Adrenal gland (tissue), 5 donors: ENCODE data around the gene TMED3.

ENCODE experiments used
- POLR2A ChIP-seq, 2 donors: fragments of 450-650 bp; IDR thresholded peaks; one replicate each; pipeline ENCODE4 v1.6.1; 2017; ENCODE audit warnings: antibody characterized with exemption in 2 of 2, mild to moderate bottlenecking in 2 of 2, moderate library complexity in 1 of 2
- TF ChIP-seq, protein P1 (sequence below), 6 experiments: fragments of 450-650 bp in 4 of 6; fragments of 200-600 bp in 2 of 6; sonication (generic) in 1 of 6; IDR thresholded peaks; 1 replicate in 5 of 6; 2 replicates in 1 of 6; pipeline versions ENCODE4 v1.5.1 to v1.8.0; 2016 to 2021; ENCODE audit warnings: antibody characterized with exemption in 6 of 6, mild to moderate bottlenecking in 2 of 6, moderate library complexity in 1 of 6
- donor health status: DM: no; HTN: no; CAD: no.

- TF ChIP-seq, protein P1, sequence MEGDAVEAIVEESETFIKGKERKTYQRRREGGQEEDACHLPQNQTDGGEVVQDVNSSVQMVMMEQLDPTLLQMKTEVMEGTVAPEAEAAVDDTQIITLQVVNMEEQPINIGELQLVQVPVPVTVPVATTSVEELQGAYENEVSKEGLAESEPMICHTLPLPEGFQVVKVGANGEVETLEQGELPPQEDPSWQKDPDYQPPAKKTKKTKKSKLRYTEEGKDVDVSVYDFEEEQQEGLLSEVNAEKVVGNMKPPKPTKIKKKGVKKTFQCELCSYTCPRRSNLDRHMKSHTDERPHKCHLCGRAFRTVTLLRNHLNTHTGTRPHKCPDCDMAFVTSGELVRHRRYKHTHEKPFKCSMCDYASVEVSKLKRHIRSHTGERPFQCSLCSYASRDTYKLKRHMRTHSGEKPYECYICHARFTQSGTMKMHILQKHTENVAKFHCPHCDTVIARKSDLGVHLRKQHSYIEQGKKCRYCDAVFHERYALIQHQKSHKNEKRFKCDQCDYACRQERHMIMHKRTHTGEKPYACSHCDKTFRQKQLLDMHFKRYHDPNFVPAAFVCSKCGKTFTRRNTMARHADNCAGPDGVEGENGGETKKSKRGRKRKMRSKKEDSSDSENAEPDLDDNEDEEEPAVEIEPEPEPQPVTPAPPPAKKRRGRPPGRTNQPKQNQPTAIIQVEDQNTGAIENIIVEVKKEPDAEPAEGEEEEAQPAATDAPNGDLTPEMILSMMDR (IDR thresholded peaks at IDR 0.05), result no peak
- TF ChIP-seq POLR2A (IDR thresholded peaks at IDR 0.05), result no peak
These were observed 6.0 kb downstream of the TMED3 start for GRCh38 chr15:79316864-79317263.
